ENCODE data around the gene STPG3.

Gene STPG3

DNA sequence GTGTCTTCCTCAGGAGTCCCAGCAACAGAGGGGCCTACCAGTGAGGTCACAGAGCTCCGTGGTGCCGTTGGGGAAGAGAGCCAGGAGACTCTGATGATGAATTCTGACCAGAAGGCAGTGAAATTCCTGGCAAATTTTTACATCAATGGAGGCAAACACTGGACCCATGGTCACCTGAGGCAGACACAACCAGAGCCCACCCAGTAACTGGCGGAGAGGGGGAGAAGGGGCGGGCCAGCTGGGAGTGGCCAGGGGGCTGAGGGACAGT lies at the start of gene STPG3:
Gene STPG3 (plus strand): TSS at position 93 of the 268 bp plus-strand sequence. CDS start 1 bp downstream, at position 94.
- FAIRE-seq: no peak

- no peak for FAIRE-seq
Measured at GRCh38 chr9:137202966-137203365, 48.1 kb upstream of the STPG3 start.

DNA sequence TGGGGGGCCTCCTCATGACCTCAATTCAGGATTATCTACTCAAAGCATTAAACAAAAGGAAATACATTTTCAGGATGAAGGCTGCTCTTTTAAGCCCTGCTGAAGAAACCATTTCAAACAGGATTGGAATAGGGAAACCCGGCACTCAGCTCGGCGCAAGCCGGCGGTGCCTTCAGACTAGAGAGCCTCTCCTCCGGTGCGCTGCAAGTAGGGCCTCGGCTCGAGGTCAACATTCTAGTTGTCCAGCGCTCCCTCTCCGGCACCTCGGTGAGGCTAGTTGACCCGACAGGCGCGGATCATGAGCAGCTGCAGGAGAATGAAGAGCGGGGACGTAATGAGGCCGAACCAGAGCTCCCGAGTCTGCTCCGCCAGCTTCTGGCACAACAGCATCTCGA lies 46.4 kb upstream of the STPG3 start:
- FAIRE-seq: no peak

DNA sequence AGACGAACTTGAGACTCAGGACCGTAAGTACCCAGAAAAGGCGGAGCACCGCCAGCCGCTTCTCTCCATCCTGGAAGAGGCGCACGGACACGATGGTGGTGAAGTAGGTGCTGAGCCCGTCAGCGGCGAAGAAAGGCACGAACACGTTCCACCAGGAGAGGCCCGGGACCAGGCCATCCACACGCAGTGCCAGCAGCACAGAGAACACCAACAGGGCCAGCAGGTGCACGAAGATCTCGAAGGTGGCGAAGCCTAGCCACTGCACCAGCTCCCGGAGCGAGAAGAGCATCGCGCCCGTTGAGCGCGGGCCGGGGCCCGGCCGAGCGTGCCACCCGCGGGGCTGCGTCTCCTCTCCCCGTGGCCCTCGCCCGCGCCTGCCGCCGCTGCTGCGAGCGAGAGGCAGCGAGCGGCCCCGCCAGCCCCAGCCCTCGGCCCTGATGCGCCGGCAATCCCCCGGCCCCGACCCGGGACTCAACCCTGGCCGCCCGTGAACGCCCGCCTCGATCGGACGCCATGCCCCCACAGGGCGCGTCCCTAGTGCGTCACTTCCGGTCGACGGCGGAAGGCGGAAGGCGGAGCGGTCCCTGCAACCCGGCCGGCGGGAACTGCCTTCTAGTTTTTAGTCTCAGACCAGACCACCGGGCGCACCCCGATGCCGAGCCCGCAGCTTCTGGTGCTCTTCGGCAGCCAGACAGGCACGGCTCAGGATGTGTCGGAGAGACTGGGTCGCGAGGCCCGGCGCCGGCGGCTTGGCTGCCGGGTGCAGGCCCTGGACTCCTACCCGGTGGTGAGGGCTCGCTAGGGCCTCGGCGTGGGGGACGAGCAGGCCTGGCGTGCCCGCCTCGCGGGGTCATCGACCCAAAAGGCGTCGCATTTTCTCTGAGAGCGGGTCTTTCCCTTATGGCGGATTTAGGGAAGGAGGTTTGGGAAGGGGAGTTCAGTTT lies 45.7 kb upstream of the STPG3 start, which contains the start of the genes NDOR1 and TMEM203:
Gene NDOR1 (plus strand): TSS at position 575 of the 944 bp plus-strand sequence. CDS start 78 bp downstream, at position 653.
Gene TMEM203 (minus strand): TSS at position 523 of the 944 bp plus-strand sequence. CDS start 234 bp downstream, at position 289.
- FAIRE-seq: no peak

- no peak for FAIRE-seq
Measured at GRCh38 chr9:137206602-137207001, 44.5 kb upstream of the STPG3 start.

DNA sequence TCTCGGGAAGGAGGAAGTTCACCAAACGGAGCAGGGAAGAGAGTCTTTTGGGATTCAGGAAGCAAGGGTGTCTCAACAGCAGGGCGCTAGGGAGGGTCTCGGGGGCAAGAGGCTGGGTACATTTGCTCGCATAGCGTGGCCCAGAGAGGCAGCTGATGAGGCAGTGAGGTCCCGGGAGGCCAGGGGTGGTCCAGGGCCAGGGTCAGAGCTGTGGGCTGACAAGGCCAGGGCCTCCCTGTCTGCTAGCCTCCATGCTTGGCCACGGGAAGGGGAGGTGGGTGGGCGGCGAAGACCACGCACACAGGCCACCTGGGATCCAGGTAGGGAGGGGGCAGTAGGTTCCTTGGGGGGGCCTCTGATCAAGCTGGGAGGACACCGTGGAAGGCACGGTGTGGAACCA lies 39.6 kb upstream of the STPG3 start:
- FAIRE-seq: no peak

DNA sequence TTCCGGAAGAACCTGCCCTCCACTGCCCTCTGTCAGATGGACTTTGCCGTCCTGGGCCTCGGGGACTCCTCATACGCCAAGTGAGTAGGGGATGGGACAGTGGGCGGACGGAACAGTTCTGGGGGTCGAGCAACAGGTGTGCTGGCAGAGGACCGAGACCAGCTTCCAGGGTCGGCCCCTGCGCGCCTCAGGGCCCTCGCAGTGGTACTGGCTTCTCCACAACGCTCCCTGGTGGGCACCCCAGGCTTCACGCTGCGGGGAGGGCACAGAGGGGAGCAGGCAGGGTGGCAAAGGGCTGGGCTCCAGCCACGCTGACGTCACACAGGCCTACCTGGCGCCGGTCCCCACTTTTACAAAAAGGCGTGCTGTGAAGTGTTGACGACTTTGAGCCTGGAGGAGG lies 38.6 kb upstream of the STPG3 start:
- no peak for FAIRE-seq

- no peak for FAIRE-seq
Measured at GRCh38 chr9:137213160-137214060, 37.7 kb upstream of the STPG3 start.

DNA sequence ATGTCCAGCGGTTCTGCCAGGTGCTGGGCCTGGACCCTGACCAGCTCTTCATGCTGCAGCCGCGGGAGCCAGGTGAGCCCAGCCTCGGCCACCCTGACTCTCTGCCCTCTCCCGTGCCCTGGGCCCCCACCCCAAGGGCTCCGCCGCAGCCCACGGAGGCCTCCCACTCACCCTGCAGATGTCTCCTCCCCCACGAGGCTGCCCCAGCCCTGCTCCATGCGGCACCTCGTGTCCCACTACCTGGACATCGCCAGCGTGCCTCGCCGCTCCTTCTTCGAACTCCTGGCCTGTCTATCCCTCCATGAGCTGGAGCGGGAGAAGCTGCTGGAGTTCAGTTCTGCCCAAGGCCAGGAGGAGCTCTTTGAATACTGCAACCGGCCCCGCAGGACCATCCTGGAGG lies 36.5 kb upstream of the STPG3 start:
- FAIRE-seq: no peak

DNA sequence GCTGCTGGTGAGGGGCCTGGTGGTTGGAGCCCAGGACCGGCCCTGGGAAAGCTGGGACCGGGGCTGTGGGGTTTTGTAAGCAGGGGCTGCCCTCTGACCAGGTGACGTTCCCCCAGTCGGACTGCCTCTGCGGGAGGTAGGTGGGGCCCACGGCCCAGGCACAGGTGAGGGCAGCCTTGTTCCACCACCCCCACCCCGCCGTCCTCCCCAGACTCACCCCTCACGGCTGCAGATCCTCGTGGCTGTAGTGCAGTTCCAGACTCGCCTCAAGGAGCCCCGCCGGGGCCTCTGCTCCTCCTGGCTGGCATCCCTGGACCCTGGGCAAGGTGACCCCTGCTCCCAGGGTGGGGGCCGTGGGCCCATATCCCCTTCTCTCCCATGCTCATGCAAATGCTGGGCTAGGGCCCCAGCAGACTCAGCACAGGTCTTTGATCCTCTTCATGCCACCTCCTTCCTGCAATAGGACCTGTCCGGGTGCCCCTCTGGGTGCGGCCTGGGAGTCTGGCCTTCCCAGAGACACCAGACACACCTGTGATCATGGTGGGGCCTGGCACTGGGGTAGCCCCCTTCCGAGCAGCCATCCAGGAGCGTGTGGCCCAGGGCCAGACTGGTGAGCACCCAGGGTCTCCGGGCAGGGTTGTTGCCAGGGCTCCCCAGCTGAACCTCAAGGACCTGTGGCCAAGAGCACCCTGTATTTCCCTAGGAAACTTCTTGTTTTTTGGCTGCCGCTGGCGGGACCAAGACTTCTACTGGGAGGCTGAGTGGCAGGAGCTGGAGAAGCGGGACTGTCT lies 35.7 kb upstream of the STPG3 start:
- no peak for FAIRE-seq

- FAIRE-seq: no peak
Measured at GRCh38 chr9:137216188-137216965, 34.7 kb upstream of the STPG3 start.

GRCh38 chr9:137217276-137218211 lies 33.5 kb upstream of the STPG3 start:
- no peak for FAIRE-seq

DNA sequence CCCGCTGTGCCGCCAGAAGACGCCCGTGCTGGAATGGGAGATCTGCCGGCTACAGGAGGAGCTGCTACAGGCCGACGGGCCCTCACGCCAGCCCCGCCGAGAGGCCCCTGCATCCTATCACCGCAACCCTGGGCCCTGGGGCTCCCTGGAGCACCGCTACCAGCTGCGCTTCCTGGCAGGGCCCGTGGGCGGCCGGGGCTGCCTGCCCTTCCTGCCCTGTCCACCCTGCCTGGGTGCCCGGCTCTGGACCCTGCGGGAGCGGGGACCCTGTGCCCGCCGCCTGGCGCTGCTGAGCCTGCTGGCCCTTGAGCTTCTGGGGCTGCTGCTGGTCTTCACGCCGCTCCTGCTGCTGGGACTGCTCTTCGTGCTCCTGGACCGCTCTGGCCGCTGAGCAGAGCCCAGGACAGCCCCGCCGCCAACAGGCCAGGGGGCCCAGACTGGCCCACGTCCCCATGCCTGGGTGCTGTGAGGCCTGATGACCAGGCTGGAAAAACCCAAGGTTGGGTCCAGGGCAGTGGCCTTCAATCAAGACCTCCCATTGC lies 32.8 kb upstream of the STPG3 start:
- no peak for FAIRE-seq

- FAIRE-seq: no peak
Measured at GRCh38 chr9:137218754-137219271, 32.3 kb upstream of the STPG3 start.

DNA sequence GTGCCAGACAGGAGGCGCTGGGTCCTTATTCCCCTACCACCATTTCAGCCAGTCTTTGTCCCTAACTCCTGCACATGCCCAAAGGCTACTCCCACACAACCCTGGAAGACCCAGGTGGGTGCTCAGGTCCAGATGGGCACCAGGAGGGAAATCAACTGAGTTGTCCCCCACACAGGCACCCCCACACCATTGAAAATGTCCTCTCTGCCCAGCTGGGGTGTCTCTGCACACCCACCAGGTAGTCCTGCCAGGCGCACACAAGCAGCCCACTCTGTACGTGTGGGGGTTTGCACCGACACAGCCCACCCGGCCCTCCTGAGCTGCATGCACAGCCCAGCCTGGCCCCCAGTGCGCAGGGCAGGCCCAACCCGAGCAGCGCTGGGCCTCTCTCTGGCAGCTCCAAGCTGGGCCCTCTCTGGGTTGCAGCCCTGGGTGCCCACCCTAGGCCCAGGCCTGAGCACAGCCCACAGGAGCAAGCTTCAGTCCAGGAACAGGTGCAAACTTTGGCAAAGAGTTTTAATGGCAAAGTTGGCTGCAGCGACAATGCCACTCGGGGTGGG lies 31.2 kb upstream of the STPG3 start:
- no peak for FAIRE-seq

DNA sequence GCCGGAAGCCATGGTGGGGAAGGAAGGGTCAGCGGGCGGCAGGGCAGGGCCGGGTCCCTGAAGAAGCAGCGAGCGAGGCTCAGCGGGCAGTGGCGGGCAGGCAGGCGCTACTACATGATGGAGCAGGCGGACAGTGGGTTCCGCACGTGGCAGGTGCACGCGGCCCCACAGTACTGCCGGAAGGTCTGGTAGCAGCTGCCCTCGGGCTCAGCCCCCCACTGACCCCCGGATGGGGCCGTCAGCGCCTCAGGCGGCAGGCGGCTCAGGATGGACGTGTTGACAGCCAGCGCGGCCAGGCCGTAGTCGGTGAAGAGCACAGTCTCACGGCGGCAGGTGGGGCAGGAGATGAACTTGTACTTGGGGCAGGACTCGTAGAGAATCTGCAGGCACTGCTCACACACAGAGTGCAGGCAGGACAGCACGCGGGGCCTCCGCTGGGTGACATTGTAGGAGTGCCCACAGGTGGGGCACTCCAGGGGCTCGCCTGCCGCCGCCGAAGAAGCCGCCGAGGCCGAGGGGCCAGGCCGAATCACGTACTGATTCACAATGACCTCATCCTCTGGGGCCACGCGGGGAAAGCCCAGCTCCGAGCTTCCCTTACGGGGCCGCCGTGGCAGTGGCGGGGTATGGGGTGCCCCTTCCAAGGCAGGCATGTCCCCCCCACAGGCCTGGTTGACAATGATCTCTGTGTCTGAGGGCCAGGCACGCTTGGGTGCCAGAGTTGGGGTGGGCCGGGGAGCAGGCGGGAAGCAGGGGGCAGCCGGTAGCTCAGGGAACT lies 30.6 kb upstream of the STPG3 start:
- FAIRE-seq: no peak

- FAIRE-seq: no peak
Measured at GRCh38 chr9:137221095-137221505, 30.0 kb upstream of the STPG3 start.

DNA sequence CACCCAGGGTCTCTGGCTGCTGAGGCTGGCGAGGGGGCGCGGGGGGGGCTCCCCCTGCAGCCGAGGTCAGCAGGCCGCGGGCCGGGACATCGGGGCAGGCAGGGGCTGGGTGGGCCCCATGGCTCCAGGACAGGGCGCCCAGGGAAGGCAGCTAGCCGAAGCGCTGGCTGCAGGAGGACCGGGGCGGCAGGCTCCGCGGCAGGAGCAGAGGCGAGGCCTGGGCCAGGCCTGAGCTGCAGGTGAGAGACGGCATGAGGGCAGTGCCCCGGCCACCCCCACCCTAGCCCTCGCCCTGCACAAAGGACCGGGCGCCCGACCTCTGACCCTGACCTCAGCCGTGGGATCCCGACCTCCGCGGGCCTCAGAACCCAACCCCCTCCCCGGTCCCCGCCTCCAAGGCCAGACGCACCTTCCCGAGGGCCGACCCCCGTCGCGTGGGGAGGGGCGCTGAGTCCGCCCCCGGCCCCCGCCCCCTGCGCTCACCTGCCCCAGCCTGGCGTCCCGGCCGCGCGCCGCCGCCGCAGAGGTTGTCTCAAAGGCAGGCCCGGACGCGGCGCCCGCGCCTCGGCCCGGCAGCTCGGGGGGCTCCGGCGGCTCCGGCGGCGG lies 29.5 kb upstream of the STPG3 start:
- FAIRE-seq: no peak
